ENCODE results near the gene RNLS.
A peak's percentile ranks its signal among the peaks of the same experiment; 100 is the strongest.

The RNLS gene

GRCh38 chr10:88318803-88319202, 264.3 kb downstream of the RNLS start:
- peaks cover 6% of the 10 kb centered on the region for H3K9me3 ChIP-seq (ENCODE audit: control insufficient read depth, insufficient read depth, low read depth, low read length)
- H3K4me1 ChIP-seq (ENCODE audit: control insufficient read depth, insufficient read depth, low read length) = peaks cover 16% of the 10 kb centered on the region
- ChIA-PET POLR2A (no interaction called here), CTCF (interaction anchor here (0.6 to 1.1 kb wide), 7 partner anchors 8 to 673 kb away, joined by 3 to 4 read pairs (median 3); no protein-coding TSS in a partner anchor)
- no peak overlapping the region for H3K27ac ChIP-seq (ENCODE audit: extremely low read depth, low read depth, low read length)
- no peaks in the 10 kb centered on the region for H3K36me3 ChIP-seq (ENCODE audit: control insufficient read depth in 2 of 2, insufficient read depth in 1 of 2, low read length in 2 of 2)
- TF ChIP-seq ZNF155 (tag by site-specific recombination; IDR thresholded peaks at IDR 0.05) (peak; percentile 80; the same call in 1 of the 2 replicates), ZNF530 (tag by site-specific recombination; IDR thresholded peaks at IDR 0.05; ENCODE audit: low read depth) (no peak), INSM2 (tag by site-specific recombination; IDR thresholded peaks at IDR 0.05) (no peak), MZF1 (tag by site-specific recombination; IDR thresholded peaks at IDR 0.05; ENCODE audit: borderline replicate concordance) (0 out of 2 replicates have a peak, but pooled peaks have one; percentile 49), ZNF133 (tag by site-specific recombination; IDR thresholded peaks at IDR 0.05) (no peak), ZNF140 (tag by site-specific recombination; IDR thresholded peaks at IDR 0.05) (0 out of 2 replicates have a peak, but pooled peaks have one; percentile 11), ZNF580 (tag by site-specific recombination; IDR thresholded peaks at IDR 0.05) (0 out of 2 replicates have a peak, but pooled peaks have one; percentile 17), ZNF560 (tag by site-specific recombination; IDR thresholded peaks at IDR 0.05; ENCODE audit: borderline replicate concordance) (no peak), SETDB1 (IDR thresholded peaks at IDR 0.05; ENCODE audit: insufficient read length, low read length) (peak; percentile 15), TRIM28 (IDR thresholded peaks at IDR 0.05; ENCODE audit: borderline replicate concordance, low read length) (peak; percentile 65; the same call in 1 of the 2 replicates), ZNF335 (tag by site-specific recombination; conservative IDR thresholded peaks at IDR 0.05) (no peak), ZBTB7A (tag by site-specific recombination; IDR thresholded peaks at IDR 0.05; ENCODE audit: low read depth) (no peak), ZNF610 (tag by site-specific recombination; IDR thresholded peaks at IDR 0.05; ENCODE audit: borderline replicate concordance) (no peak), SCRT2 (tag by site-specific recombination; IDR thresholded peaks at IDR 0.05) (peak; percentile 31; the same call in 1 of the 2 replicates), ZNF776 (tag by site-specific recombination; IDR thresholded peaks at IDR 0.05; ENCODE audit: borderline replicate concordance) (no peak), ZNF654 (tag by site-specific recombination; IDR thresholded peaks at IDR 0.05; ENCODE audit: low read depth) (peak; percentile 40)
- TF ChIP-seq, protein P1, sequence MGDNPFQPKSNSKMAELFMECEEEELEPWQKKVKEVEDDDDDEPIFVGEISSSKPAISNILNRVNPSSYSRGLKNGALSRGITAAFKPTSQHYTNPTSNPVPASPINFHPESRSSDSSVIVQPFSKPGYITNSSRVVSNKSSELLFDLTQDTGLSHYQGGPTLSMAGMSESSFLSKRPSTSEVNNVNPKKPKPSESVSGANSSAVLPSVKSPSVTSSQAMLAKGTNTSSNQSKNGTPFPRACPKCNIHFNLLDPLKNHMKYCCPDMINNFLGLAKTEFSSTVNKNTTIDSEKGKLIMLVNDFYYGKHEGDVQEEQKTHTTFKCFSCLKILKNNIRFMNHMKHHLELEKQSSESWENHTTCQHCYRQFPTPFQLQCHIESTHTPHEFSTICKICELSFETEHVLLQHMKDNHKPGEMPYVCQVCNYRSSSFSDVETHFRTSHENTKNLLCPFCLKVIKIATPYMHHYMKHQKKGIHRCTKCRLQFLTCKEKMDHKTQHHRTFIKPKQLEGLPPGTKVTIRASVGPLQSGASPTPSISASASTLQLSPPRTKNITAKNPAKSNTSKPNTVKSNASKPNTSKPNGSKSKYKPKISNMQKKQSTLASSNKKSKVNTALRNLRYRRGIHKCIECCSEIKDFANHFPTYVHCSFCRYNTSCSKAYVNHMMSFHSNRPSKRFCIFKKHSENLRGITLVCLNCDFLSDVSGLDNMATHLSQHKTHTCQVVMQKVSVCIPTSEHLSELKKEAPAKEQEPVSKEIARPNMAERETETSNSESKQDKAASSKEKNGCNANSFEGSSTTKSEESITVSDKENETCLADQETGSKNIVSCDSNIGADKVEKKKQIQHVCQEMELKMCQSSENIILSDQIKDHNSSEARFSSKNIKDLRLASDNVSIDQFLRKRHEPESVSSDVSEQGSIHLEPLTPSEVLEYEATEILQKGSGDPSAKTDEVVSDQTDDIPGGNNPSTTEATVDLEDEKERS (tag by site-specific recombination; IDR thresholded peaks at IDR 0.05) = no peak
- TF ChIP-seq, protein P2, sequence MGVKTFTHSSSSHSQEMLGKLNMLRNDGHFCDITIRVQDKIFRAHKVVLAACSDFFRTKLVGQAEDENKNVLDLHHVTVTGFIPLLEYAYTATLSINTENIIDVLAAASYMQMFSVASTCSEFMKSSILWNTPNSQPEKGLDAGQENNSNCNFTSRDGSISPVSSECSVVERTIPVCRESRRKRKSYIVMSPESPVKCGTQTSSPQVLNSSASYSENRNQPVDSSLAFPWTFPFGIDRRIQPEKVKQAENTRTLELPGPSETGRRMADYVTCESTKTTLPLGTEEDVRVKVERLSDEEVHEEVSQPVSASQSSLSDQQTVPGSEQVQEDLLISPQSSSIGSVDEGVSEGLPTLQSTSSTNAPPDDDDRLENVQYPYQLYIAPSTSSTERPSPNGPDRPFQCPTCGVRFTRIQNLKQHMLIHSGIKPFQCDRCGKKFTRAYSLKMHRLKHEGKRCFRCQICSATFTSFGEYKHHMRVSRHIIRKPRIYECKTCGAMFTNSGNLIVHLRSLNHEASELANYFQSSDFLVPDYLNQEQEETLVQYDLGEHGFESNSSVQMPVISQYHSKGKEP (tag by site-specific recombination; IDR thresholded peaks at IDR 0.05) = no peak
- H3K4me3 ChIP-seq (ENCODE audit: low read depth, low read length) = no peak overlapping the region

DNA sequence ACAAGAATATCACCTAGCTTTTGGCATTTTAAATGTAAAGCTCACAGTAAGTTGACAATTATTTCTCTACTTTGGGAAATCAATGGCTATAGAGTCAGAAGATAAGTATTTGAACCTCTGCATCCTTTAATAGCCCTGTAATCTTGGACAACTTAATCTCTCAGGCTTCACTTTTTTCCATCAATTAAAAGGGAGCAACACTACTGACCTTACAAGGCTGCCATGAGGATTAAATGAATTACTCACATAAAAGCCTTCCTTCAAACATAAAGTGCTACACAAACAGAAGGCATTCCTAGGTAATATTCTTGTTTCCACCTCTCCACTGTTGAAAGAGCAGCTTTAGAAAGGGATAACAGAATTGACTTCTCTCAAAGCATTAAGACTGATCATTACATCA, 266.0 kb downstream of the RNLS start:
- Histone ChIP-seq H3K4me3 (ENCODE audit: low read depth, low read length) (no peak overlapping the region), H3K4me1 (ENCODE audit: control insufficient read depth, insufficient read depth, low read length) (peaks cover 16% of the 10 kb centered on the region), H3K9me3 (ENCODE audit: control insufficient read depth, insufficient read depth, low read depth, low read length) (peaks cover 6% of the 10 kb centered on the region), H3K36me3 (ENCODE audit: control insufficient read depth in 2 of 2, insufficient read depth in 1 of 2, low read length in 2 of 2) (no peaks in the 10 kb centered on the region), H3K27ac (ENCODE audit: extremely low read depth, low read depth, low read length) (0 out of 2 replicates have a peak overlapping the region, but pooled peaks have one; percentile 43)
- ChIA-PET POLR2A (interaction anchor here (1.1 to 1.2 kb wide), 2 partner anchors 391 to 454 kb away, joined by 3 read pairs; partner anchors contain the start of genes KLLN and PTEN), CTCF (interaction anchor here (0.6 to 1.2 kb wide), 3 partner anchors 304 to 467 kb away, joined by 3 to 4 read pairs (median 3); no protein-coding TSS in a partner anchor)
- TF ChIP-seq KLF10 (tag by site-specific recombination; IDR thresholded peaks at IDR 0.05) (no peak), MZF1 (tag by site-specific recombination; IDR thresholded peaks at IDR 0.05; ENCODE audit: borderline replicate concordance) (0 out of 2 replicates have a peak, but pooled peaks have one; percentile 26), ZNF664 (tag by site-specific recombination; IDR thresholded peaks at IDR 0.05) (peak; percentile 99), KLF8 (tag by site-specific recombination; IDR thresholded peaks at IDR 0.05) (peak; percentile 18; the same call in 1 of the 2 replicates), PRDM1 (tag by site-specific recombination; IDR thresholded peaks at IDR 0.05) (no peak), ZNF248 (tag by site-specific recombination; IDR thresholded peaks at IDR 0.05) (no peak), OSR2 (tag by site-specific recombination; IDR thresholded peaks at IDR 0.05) (peak; percentile 75; the same call in 1 of the 2 replicates), ZNF610 (tag by site-specific recombination; IDR thresholded peaks at IDR 0.05; ENCODE audit: borderline replicate concordance) (0 out of 2 replicates have a peak, but pooled peaks have one; percentile 40), PRDM4 (tag by site-specific recombination; IDR thresholded peaks at IDR 0.05) (peak; percentile 61; the same call in 1 of the 2 replicates)
